WTC11 (cell line): ENCODE data around the gene NET1. TPM values are rescaled to one million over a fixed set of nuclear protein-coding genes. Genes with fewer than 3 reads are reported as not detected.
A peak's percentile ranks its signal among the peaks of the same experiment; 100 is the strongest.

Experiments used
- ATAC-seq: fragments of 200-7000 bp; cut with Tn5 transposase; 2 replicates; pipeline ENCODE4 v1.10.0; 2021; ENCODE audit warnings: mild to moderate bottlenecking, moderate library complexity
- CTCF ChIA-PET: fragments of 300-600 bp; sonication (Branson Sonifier 250); formaldehyde crosslinking; loops from one replicate; lab custom pipeline; 2021; ENCODE audit warnings: antibody characterized with exemption; lab: Charles Lee
- POLR2A ChIA-PET: fragments of 350-600 bp; sonication (Branson Sonifier 250); formaldehyde crosslinking; loops from one replicate; lab custom pipeline; 2021; ENCODE audit warnings: antibody characterized with exemption; lab: Charles Lee
- DNase-seq: peaks from one replicate; pipeline ENCODE4 v3.0.0; 2021; ENCODE audit warnings: low spot score
- H3K27ac Mint-ChIP-seq: 2 replicates; pipeline ENCODE4 v1.8.0; 2021; ENCODE audit warnings: mixed read lengths
- H3K27me3 Mint-ChIP-seq: 2 replicates; pipeline ENCODE4 v1.8.0; 2021; ENCODE audit warnings: low read depth, mild to moderate bottlenecking, moderate library complexity, mixed read lengths
- H3K36me3 Mint-ChIP-seq: 2 replicates; pipeline ENCODE4 v1.8.0; 2021; ENCODE audit warnings: mixed read lengths
- H3K4me1 Mint-ChIP-seq: 2 replicates; pipeline ENCODE4 v1.8.0; 2022; ENCODE audit warnings: mixed read lengths
- H3K4me3 Mint-ChIP-seq: 2 replicates; pipeline ENCODE4 v1.8.0; 2021; ENCODE audit warnings: mild to moderate bottlenecking, moderate library complexity, mixed read lengths
- H3K9me3 Mint-ChIP-seq: 2 replicates; pipeline ENCODE4 v1.8.0; 2021; ENCODE audit warnings: mixed read lengths
- ATF3 ChIP-seq: sonication (generic); formaldehyde crosslinking; conservative IDR thresholded peaks from 2 replicates; pipeline ENCODE4 v1.8.1; 2022; ENCODE audit warnings: mild to moderate bottlenecking, missing genetic modification reagents
- CDX4 ChIP-seq: fragments of 250-450 bp; sonication (Bioruptor Pico); IDR thresholded peaks from 2 replicates; pipeline ENCODE4 v1.9.0; 2021; ENCODE audit warnings: moderate library complexity, mild to moderate bottlenecking, inconsistent platforms, borderline replicate concordance
- CTCF ChIP-seq: fragments of 200-600 bp; IDR thresholded peaks from 2 replicates; pipeline ENCODE4 v1.8.0; 2022; ENCODE audit warnings: antibody characterized with exemption
- FOXK1 ChIP-seq: sonication (generic); formaldehyde crosslinking; IDR thresholded peaks from 2 replicates; pipeline ENCODE4 v1.8.0; 2022; ENCODE audit warnings: mild to moderate bottlenecking, moderate library complexity, missing genetic modification reagents
- FOXP1 ChIP-seq: sonication (generic); formaldehyde crosslinking; IDR thresholded peaks from 2 replicates; pipeline ENCODE4 v1.8.0; 2022; ENCODE audit warnings: missing genetic modification reagents, mild to moderate bottlenecking, moderate library complexity, borderline replicate concordance
- GRHL2 ChIP-seq: fragments of 250-450 bp; sonication (Bioruptor Pico); IDR thresholded peaks from 2 replicates; pipeline ENCODE4 v1.8.0; 2022; ENCODE audit warnings: mild to moderate bottlenecking, moderate library complexity; ENCODE audit not compliant: insufficient replicate concordance, severe bottlenecking
- JAZF1 ChIP-seq: fragments of 250-450 bp; sonication (Bioruptor Pico); IDR thresholded peaks from 2 replicates; pipeline ENCODE4 v1.9.0; 2021; ENCODE audit warnings: moderate library complexity, mild to moderate bottlenecking, inconsistent platforms
- JUN ChIP-seq: sonication (generic); formaldehyde crosslinking; IDR thresholded peaks from 2 replicates; pipeline ENCODE4 v1.8.0; 2023; ENCODE audit warnings: mild to moderate bottlenecking, missing genetic modification reagents
- MLX ChIP-seq: sonication (generic); formaldehyde crosslinking; IDR thresholded peaks from 2 replicates; pipeline ENCODE4 v1.8.1; 2023; ENCODE audit warnings: mild to moderate bottlenecking, missing genetic modification reagents, moderate library complexity
- SMAD3 ChIP-seq: sonication (generic); formaldehyde crosslinking; IDR thresholded peaks from 2 replicates; pipeline ENCODE4 v1.8.0; 2022; ENCODE audit warnings: missing genetic modification reagents, mild to moderate bottlenecking, borderline replicate concordance
- SP1 ChIP-seq: sonication (generic); formaldehyde crosslinking; conservative IDR thresholded peaks from 2 replicates; pipeline ENCODE4 v1.8.1; 2022; ENCODE audit warnings: missing genetic modification reagents
- TEAD1 ChIP-seq: sonication (generic); formaldehyde crosslinking; IDR thresholded peaks from 2 replicates; pipeline ENCODE4 v1.8.0; 2022; ENCODE audit warnings: mild to moderate bottlenecking, missing genetic modification reagents
- TEAD4 ChIP-seq: sonication (generic); formaldehyde crosslinking; IDR thresholded peaks from 2 replicates; pipeline ENCODE4 v1.8.0; 2022; ENCODE audit warnings: mild to moderate bottlenecking, missing genetic modification reagents
- USF1 ChIP-seq: sonication (generic); formaldehyde crosslinking; IDR thresholded peaks from 2 replicates; pipeline ENCODE4 v1.8.0; 2022; ENCODE audit warnings: mild to moderate bottlenecking, missing genetic modification reagents
- USF2 ChIP-seq: sonication (generic); formaldehyde crosslinking; IDR thresholded peaks from 2 replicates; pipeline ENCODE4 v1.8.1; 2023; ENCODE audit warnings: mild to moderate bottlenecking, missing genetic modification reagents, moderate library complexity
- ZMAT4 ChIP-seq: fragments of 250-450 bp; sonication (Bioruptor Pico); IDR thresholded peaks from 2 replicates; pipeline ENCODE4 v1.9.0; 2021; ENCODE audit warnings: mild to moderate bottlenecking
- ZNF416 ChIP-seq: fragments of 250-450 bp; sonication (Bioruptor Pico); IDR thresholded peaks from 2 replicates; pipeline ENCODE4 v1.9.0; 2021; ENCODE audit warnings: mild to moderate bottlenecking, inconsistent platforms
- ZNF671 ChIP-seq: fragments of 250-450 bp; sonication (Bioruptor Pico); IDR thresholded peaks from 2 replicates; pipeline ENCODE4 v1.8.0; 2021; ENCODE audit warnings: mild to moderate bottlenecking
- ZSCAN18 ChIP-seq: fragments of 250-450 bp; sonication (Bioruptor Pico); IDR thresholded peaks from 2 replicates; pipeline ENCODE4 v2.1.2; 2022; ENCODE audit warnings: mild to moderate bottlenecking, moderate library complexity
- total RNA-seq: library from RNA; stranded (reverse); gene quantifications from 3 replicates; pipeline ENCODE4 v1.2.3, GENCODE V29; 2021

Gene NET1
- total RNA-seq, 1 experiment from 2014 or later: 85.4 TPM

GRCh38 chr10:5442990-5443370 is 30.6 kb downstream of the NET1 start (continued):
- no peak for TF ChIP-seq CTCF
- no peak for TF ChIP-seq ZMAT4
- TF ChIP-seq ZNF416 (CRISPR knock-in tag): no peak
- no peak for TF ChIP-seq FOXP1 (CRISPR knock-in tag)
- TF ChIP-seq CDX4 (CRISPR knock-in tag): no peak
- TF ChIP-seq ZSCAN18 (CRISPR knock-in tag): no peak
- TF ChIP-seq JUN: no peak
- no peak for TF ChIP-seq SMAD3
- no peak for TF ChIP-seq SP1 (CRISPR knock-in tag)
- no peak for TF ChIP-seq GRHL2 (CRISPR knock-in tag)

GRCh38 chr10:5443429-5443828 is 31.1 kb downstream of the NET1 start:
- no peak for TF ChIP-seq JUN
- TF ChIP-seq TEAD4 (CRISPR knock-in tag): no peak
- TF ChIP-seq ZNF671 (CRISPR knock-in tag): no peak
- Mint-ChIP-seq H3K4me3 (no peak overlapping the region), H3K27me3 (no peaks in the 10 kb centered on the region), H3K9me3 (no peaks in the 10 kb centered on the region), H3K4me1 (peaks cover 17% of the 10 kb centered on the region), H3K27ac (no peak overlapping the region), H3K36me3 (no peaks in the 10 kb centered on the region)
- DNase-seq (no peak), ATAC-seq (no peak)
- ChIA-PET CTCF (interaction anchor here (1.1 to 3.5 kb wide), 3 partner anchors 10 to 186 kb away, joined by 3 to 45 read pairs (median 4); no protein-coding TSS in a partner anchor), POLR2A (no interaction called here)

- no peak for ATAC-seq
- no peak for TF ChIP-seq ATF3 (CRISPR knock-in tag)
- no peak for TF ChIP-seq JAZF1 (CRISPR knock-in tag)
- TF ChIP-seq MLX: no peak
- no peak for TF ChIP-seq USF1 (CRISPR knock-in tag)
- no peak for TF ChIP-seq USF2
- no peak for TF ChIP-seq FOXK1
- TF ChIP-seq TEAD1: no peak
- TF ChIP-seq, all 79 proteins: peak for 0
- Mint-ChIP-seq H3K27ac (peak overlapping the region; percentile 35), H3K4me1 (peaks cover 29% of the 10 kb centered on the region), H3K9me3 (no peaks in the 10 kb centered on the region), H3K4me3 (no peak overlapping the region), H3K27me3 (no peaks in the 10 kb centered on the region), H3K36me3 (no peaks in the 10 kb centered on the region)
- CTCF ChIA-PET: interaction anchor here (0.6 to 0.9 kb wide), 3 partner anchors 177 to 630 kb away, joined by 3 read pairs; no protein-coding TSS in a partner anchor
- DNase-seq: no peak
- POLR2A ChIA-PET: no interaction called here
Measured at GRCh38 chr10:5445006-5445405, 32.6 kb downstream of the NET1 start.
